HG03439 (cell line): ENCODE data around the gene GSTM3.
"Not testable (repeated sequence)": the region's sequence is repeated elsewhere in the genome, so short reads cannot be mapped to it uniquely, and the experiment has no call there.

Source experiments
- ATAC-seq: cut with Tn5 transposase; IDR thresholded peaks from one replicate; pipeline ENCODE4 v1.9.1; 2021; ENCODE audit warnings: mild to moderate bottlenecking, moderate library complexity; ENCODE audit not compliant: unreplicated experiment

The GSTM3 gene

DNA sequence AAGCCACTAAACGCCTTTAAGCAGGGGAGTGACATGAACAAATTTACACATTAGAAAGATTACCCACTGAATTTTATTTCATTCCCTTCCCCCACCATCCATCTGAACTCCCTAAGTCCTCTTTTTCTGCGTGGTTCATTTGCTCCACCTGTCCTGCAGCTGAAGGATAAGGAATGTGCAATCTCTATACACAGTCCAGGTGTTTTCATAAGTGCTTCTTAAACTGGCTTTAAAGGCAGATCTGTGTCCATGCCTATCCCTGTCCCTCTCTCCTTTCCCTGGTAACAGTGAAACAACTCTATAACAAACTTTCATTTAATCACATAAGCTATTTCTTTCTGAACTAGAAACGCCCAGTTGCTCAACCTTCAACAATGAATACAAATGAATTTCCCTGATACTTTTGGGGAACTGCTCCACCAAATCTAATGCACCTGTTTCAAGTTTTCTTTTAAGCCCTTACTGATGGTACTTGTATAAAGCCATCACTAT, 8.4 kb downstream of the GSTM3 start:
- ATAC-seq, result no peak

- ATAC-seq, result no peak
Observed at GRCh38 chr1:109730666-109731065, 10.2 kb downstream of the GSTM3 start.

DNA sequence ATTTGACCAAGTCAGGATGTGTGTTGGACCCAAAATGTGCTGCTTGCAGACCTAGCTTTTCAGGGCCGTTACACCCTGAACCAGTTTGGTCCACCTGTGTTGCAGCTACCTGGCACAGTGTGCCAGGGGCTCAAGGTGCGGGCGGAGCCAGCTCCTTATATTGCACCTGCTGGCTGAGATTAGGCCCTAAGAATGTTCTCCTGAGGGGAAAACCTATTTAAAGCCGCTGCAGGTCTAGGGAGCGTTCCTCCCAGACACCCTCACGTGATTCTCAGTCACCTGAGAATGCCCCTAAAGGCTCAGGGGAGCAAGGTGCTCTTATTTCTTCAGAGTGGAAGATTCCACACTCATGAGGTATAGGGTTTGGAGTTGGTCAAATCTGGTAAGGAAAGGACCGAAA, 12.0 kb downstream of the GSTM3 start:
- no peak for ATAC-seq

DNA sequence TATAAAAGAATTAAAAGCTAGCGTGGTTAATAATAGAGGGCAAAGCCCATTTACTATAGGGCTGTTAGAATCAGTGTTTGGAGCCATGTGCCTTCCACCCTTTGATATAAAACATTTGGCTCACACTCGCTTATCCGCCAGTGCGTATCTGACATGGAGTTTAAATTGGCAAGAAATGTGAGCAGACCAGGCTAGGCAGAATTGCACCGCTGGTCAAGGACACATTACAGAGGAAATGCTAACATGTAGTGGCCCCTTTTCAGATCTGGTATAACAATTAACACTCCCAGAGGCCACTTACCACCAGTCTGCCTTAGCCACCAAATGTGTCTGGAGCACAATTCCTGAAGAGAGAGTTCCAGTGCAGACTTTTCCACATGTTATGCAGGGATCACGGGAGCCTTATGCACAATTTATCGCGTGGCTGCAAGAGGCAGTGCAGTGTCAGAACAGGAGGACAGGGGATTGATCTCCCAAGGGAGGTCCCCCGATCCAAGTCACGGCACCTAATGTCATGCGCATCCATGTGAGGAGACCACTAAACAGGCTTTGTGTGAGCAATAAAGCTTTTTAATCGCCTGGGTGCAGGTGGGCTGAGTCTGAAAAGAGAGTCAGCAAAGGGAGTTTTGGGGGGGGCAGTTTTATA, 14.0 kb downstream of the GSTM3 start:
- no peak for ATAC-seq

- no peak for ATAC-seq
Observed at GRCh38 chr1:109726007-109726406, 14.8 kb downstream of the GSTM3 start.

DNA sequence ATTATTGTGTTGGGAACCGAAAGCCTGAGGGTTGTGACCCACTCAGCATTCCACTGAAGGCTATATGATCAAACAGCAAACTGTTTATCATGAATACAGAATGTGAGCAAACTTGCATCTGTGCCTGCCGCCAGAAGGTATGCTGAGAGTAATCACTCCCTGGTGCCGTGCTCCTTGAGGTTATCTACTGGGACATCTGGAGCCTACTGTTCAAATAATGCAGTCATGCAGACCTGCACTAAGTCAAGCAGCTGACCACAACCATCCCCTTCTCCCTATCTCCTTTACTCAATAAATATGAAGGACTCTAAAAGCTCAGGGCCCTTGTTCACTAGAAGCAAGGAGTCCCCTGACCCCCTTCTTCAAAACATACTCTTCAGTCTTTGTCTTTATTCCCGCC, 15.3 kb downstream of the GSTM3 start:
- no peak for ATAC-seq

- ATAC-seq, result no peak
Observed at GRCh38 chr1:109724933-109725332, 15.9 kb downstream of the GSTM3 start.

DNA sequence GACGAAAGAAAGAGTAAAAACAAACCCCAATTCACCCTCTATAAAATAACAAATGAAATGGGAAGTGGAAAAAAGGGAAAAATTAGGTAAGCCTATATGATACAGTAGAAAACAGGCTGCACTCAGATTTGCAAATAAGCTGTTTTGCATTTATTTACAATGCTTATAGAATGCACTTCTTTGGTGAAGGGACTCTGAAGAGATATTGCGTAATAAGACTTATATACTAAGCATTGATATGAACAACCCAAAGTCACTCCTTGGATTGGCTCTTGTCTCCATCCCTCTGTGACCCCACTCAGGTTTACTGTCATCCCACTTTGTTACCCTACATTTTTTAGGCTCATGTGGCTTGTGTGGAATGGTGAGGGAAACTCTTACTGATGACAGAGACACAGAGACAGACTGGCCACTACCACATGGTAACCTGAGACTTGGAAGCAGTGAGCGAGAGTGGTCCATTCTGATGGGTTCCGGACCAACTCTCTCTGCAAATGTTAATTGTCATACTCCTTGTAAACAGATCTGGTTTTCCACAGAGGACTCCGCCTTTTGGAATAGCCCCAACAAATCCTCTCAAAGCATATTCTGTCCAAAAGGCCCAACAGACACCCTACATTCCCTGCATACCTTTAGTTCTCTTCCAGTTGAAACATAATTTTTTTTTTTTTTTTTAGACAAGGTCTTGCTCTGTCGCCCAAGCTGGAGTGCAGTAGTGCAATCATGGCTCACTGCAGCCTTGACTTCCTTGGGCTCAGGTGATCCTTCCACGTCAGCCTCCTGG, 17.7 kb downstream of the GSTM3 start:
- no peak for ATAC-seq

- ATAC-seq, result no peak
Observed at GRCh38 chr1:109721971-109722370, 18.9 kb downstream of the GSTM3 start.

DNA sequence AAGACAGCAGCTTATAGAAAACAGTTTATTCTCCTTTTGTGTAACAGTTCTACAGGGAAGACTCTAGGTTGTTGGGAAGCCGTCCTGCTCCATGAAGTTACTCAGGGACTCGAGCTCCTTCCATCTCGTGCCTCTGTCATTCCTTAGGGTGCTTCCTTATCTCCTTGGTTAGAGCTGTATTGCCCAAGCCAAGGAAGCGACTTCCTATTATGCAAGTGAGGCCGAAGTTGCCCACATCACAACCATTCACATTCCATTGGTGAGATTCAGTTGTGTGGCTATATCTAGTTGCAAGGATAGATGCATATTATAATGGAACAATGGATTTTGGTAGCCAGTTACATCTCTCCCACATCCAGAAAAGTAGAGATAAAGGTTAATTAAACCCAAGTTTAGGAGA, 19.8 kb downstream of the GSTM3 start:
- ATAC-seq, result no peak

GRCh38 chr1:109719337-109719837, 21.5 kb downstream of the GSTM3 start:
- ATAC-seq, result no peak

DNA sequence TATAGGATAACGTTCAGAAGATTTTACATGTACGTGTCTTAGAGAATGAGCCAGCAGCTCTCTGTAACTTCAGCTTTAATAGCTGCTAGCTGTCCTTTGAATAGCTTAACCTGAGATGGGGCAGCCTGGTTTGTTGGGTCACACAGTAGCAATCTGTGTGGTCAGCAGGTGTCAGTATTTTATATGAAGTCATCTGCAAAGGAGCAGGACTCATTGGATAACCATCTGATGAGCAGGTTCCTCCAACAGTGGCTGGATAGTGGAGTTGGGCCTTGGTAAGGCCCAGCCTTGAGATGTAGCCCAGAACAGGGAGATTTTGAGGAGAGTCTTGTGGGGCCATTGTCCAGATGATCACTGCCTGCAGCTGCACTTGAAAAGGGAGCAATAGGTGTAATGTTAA, 22.3 kb downstream of the GSTM3 start:
- no peak for ATAC-seq

GRCh38 chr1:109717729-109718128, 23.1 kb downstream of the GSTM3 start:
- ATAC-seq, result no peak

- no peak for ATAC-seq
Observed at GRCh38 chr1:109716570-109717090, 24.2 kb downstream of the GSTM3 start.

DNA sequence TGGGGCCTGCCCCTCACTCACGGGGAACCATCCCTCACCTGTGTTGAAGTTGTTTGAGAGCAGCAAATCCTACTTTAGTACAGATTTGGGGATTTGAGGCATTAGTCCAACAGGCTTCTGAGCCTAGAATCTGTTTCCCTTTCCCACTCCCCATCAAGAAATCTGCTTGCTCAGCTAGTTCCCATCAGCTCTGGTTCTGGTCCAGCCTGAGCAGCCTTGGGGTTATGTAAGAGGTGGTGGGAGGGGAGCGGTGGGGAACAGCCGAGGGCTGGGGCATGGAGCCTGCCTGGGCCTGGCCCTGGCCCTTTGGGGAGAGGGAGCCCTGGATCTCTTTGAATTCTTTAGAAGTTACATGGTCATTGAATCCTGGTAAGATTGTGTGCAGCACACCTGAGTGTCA, 24.7 kb downstream of the GSTM3 start:
- ATAC-seq, result no peak

- ATAC-seq, result no peak
Observed at GRCh38 chr1:109714661-109715372, 26.0 kb downstream of the GSTM3 start.

DNA sequence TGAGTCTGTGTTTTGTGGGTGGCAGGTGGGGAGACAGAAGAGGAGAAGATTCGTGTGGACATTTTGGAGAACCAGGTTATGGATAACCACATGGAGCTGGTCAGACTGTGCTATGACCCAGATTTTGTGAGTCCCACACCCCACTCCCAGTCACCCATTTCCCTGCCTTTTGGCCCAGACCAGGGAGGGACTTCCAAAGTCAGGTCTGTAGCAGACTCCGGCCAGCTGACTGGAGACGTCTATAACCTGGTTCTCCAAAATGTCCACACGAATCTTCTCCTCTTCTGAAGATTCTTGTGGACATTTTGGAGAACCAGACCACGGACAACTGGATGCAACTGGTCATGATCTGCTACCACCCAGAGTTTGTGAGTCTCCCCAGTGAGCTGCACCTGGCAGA, 27.2 kb downstream of the GSTM3 start:
- no peak for ATAC-seq

GRCh38 chr1:109712321-109712864, 28.4 kb downstream of the GSTM3 start:
- ATAC-seq, result no peak

- not testable (repeated sequence) for ATAC-seq
Observed at GRCh38 chr1:109711593-109712320, 29.1 kb downstream of the GSTM3 start, which contains the start of gene GSTM5. Gene GSTM5 (plus strand): TSS chr1:109712251. CDS start chr1:109712313, 62 bp downstream.

DNA sequence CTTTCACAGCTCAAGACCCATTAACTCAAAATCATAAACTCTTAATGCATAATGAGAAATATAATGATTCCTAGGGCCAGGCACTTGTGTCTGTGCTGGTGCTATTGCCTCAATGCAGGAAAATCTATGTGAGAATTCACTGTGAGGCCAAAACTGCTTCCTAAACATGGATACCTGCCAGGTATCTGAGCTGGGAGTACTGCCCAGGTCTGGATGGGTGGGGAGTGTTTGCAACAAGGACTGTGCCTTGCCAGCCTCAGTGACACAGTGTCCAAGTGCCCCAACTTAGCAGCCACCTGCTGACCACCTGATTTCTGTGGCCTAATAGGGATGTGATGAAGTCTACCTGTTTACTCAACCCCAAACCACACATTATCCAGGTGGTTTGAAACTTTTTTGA, 31.0 kb downstream of the GSTM3 start:
- ATAC-seq, result not testable (repeated sequence)
